Left renal cortex interstitium (tissue), 4 donors: Measurements from ENCODE around the gene SLC25A53. TPM values are rescaled to one million over a fixed set of nuclear protein-coding genes. Genes with fewer than 3 reads are reported as not detected.
"Not testable (repeated sequence)": the region's sequence is repeated elsewhere in the genome, so short reads cannot be mapped to it uniquely, and the experiment has no call there.

Experiments used
- DNase-seq, 4 donors: peaks; one replicate each; pipeline ENCODE4 v3.0.0-alpha.2; 2013; ENCODE audit warnings: low read depth in 4 of 4, low spot score in 2 of 4, missing footprints in 1 of 4
- polyA plus RNA-seq, 4 donors: library from polyadenylated mRNA; unstranded; fragments of 120-200 nt; gene quantifications; one replicate each; pipeline ENCODE4 v1.2.1, GENCODE V29; 2013; ENCODE audit not compliant: insufficient read length in 4 of 4

Gene SLC25A53
- polyA plus RNA-seq, 4 donors, result 6.1 to 16.3 (median 11.8) TPM

DNA sequence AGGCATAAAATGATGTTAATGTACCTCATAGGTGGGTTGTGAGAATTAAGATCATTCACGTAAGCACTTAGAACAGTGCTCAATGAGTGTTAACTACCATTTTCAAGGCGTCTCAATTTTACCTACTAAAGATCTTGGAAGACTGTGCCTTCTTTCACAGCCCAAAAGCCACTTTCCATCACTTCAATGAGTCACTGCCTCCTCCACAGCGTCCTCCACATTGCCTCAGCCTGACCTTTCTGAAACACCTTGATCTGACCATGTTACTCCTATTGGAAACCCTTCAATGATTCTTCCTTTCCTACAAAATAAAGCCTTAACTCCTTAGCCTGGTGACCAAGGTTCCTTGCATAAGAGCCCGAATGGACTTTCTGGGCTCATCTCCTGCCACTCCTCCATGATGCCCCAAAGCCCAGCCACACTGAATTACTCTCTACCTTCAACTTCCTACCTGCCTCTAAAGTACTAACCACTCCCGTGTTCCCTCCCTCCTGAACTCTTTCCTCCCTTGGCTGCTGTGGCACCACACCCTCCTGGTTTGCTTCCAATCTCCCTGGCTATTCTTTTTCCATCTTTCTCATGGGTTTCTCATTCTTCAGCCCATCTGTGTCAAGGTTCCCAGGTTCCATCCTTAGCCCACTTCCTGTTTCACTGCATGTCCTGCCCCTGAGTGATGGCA lies 22.1 kb downstream of the SLC25A53 start:
- DNase-seq, result no peak

DNA sequence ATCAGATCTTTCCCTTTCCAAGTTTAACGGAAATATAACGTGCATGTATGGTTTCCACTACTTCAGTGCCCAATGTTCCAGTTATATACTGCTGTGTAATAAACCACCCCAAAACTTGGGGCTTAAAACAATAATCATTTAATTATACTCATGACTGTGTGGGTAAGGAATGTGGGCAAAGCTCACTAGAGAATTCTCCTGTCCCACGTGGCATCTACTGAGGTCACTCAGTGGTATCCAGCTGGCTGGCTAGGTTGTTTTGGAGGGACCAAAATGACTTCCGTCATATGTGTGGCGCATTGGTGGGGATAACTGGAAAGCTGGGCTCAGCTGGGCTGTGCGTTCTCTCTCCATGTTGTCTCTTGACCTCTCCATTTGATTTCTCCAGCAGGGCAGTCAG lies 26.0 kb downstream of the SLC25A53 start:
- DNase-seq, result no peak

DNA sequence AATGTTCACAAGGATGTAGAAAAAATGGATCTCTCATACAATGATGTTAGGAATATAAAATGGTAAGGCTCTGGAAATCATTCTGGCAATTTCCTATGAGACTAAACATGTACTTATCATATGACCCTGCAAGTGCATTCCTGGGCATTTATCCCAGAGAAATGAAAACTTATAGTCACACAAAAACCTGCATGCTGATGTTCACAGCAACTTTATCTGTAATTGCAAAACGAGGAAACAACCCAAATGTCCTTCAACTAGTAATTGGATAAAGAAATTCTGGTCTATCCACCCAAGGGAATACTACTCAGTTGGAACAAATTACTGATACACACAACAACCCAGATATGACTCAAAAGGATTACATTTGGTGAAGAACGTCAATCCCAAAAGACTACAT lies 30.0 kb downstream of the SLC25A53 start:
- no peak for DNase-seq

DNA sequence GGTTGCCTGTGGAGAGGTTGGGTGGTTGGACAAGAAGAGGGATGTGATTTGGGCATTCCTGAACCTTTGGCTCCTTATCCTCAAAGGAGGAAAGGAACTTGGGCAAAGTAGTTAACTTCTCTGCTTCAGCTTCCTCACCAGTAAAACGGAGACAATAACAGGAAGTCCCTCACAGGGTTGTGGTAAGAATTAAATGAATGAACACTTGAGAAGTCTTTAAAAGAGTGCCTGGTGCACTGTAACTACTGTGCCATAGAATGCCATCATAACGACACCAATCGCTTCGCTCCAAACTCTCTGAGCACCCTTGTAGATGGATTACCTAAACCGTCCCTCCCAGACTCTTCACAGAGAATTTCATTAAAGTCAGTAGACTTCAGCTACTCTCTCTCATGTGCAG lies 34.0 kb downstream of the SLC25A53 start:
- DNase-seq, result no peak

DNA sequence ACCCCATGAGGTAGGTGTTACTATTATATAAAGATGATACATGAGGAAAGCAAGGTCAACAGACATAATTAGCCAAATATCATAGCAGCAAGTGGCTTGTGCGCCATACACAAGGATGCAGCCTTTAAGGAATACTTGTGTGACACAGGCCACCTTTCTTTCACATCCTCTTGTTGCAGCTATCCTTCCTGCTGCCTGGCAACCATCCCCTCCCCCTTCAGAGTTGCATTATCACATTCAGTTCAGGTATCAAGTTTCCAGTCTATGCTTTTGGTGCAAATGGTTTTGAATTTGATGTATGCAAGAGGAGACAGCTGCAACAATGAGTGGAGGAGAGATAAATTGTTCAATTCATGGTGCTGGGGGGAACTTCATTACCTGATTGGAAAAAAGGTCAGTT lies 38.0 kb downstream of the SLC25A53 start:
- no peak for DNase-seq

DNA sequence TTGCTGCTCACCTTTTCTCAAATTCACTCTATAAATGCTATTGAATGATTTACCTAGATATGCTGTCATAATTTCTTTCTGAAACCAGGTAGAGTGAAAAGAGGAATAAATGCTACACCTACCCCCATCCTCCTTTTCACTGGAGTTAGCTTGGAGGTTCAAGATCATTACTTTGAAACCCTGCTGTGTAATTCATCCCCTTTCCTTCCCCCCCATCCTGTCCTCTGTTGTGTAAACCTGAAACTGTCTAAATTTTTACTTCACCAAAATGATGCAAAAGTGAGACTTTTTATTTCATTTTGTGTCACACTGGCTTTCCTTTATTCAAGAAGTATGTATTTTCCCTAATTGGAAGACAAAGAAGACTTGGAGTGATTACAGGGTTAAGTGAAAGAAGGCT lies 39.0 kb downstream of the SLC25A53 start:
- DNase-seq, result no peak

DNA sequence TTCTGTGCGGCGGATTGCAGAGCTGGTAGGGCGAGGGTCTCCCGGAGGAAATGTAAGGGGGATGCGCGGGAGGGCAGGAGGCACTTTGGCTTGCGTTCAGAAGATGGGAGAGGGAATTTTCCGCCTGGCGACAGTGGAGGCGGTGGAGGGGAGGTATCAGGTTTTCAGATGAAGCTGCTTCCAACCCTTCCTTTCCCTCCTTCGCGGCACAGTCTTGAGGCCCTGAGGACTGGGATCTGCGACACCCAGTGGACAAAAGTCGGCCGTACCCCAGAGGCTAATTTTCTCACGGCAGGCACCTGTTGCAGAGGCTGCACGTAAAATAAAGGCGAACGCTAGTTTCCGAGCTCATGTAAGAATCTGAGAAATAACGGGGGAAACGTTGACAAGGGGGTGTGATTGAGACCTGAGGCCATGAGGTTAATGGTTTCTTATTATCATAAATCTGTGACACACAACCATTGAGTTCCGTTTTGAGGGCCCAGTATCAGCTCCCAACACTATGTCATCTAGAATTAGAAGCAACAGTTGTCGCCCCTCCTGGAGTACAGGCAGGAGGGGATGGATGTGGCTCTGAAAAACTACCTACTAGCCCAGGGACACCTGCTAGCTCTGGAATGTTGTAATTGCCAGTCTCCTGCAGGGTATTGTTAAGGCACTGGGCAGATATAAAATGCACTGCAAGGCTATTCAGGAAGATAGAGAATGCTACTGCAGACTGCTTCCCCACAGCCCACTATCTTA lies 43.4 kb downstream of the SLC25A53 start:
- peak in 1 of 4 donors; percentile 19 for DNase-seq

DNA sequence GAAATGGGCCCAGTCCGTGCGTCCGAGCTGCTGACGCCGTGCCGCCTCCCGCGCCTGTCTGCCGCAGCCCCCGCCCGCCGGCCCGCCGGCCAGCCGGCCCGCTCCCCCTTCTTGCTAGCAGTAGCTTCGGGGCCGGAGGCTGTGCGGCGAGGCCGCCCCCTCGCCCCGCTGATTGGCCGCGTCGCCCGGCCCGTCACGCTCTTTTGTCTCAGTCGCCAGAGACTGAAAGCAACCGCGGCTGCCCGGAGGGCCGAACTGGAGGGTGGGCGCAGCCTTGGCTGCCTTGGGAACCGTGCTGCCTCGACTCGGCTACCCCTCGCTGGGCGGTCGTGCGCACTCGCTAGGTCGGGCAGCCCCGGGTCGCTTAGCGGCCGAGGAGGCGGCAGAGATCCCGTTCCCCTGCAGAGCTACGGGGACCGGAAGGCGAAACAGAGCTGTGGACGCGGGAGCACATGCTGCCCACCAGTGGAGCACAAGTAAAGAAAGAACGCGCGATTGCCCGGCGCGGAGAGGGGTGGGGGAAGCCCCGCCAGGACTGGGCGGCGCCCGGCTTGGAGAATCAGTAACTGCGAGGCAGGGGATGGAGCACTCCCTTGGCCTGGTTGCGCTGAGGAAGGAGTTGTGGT lies 44.4 kb downstream of the SLC25A53 start, which contains the start of gene ZCCHC18:
Gene ZCCHC18, plus strand, starts transcription at position 198 of the 626 bp plus-strand sequence. CDS start 1,589 bp downstream, outside the sequence.
- DNase-seq, result peak in 2 of 4 donors; percentile 29 to 57

DNA sequence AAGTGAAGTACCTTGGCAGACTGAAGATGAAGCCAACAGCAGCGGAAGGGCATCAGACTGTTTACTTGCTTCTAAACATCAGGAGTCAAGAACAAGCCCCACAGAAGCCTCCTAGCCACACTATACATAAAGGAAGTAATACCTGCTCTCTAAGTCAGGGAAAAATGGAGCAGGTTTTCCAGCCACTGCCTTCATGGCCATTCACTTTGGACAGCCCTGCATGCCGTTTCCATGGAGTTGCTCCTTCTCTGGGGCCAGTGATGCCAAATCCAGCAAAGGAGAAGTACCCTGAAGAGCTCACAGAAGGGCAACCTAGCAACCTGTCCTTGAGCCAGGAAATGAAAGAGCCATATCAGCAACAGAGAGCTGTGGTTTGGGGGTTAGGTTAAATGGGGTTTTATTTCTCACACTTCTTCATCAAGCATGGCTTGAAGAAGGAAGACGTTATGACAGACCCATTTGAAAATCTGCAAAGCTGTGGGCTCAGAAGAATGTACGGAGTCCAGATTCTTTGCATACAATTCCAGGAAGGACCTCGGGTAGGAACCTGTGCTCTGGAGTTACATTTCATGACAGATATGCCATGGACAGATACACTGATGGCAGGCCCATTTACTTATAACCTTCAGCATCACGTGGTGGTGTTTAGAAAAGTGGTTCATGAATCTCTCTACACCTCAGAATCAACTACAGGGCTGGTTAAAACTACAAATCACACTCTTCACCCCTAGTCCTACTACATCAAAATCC lies 46.1 kb downstream of the SLC25A53 start:
- not testable (repeated sequence) for DNase-seq

DNA sequence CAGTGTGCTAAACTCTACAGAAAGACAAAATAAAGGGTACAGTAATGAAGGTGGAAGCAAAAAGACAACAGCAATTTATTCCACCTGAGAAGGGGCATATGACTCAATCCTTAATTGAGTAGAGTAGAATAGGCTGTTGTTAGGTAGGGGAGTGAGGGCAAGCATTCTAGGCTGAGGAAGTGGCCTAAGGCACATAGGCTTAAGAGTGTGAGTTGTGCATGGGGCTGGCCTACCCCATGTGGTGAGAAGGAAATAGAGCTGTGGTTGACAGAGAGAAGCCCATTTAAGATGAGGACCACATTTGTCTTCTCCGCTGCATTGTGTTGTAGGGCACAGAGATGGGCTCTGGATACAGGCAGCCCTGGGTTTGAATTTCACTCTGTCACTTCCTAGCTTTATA lies 47.9 kb downstream of the SLC25A53 start:
- DNase-seq, result no peak

DNA sequence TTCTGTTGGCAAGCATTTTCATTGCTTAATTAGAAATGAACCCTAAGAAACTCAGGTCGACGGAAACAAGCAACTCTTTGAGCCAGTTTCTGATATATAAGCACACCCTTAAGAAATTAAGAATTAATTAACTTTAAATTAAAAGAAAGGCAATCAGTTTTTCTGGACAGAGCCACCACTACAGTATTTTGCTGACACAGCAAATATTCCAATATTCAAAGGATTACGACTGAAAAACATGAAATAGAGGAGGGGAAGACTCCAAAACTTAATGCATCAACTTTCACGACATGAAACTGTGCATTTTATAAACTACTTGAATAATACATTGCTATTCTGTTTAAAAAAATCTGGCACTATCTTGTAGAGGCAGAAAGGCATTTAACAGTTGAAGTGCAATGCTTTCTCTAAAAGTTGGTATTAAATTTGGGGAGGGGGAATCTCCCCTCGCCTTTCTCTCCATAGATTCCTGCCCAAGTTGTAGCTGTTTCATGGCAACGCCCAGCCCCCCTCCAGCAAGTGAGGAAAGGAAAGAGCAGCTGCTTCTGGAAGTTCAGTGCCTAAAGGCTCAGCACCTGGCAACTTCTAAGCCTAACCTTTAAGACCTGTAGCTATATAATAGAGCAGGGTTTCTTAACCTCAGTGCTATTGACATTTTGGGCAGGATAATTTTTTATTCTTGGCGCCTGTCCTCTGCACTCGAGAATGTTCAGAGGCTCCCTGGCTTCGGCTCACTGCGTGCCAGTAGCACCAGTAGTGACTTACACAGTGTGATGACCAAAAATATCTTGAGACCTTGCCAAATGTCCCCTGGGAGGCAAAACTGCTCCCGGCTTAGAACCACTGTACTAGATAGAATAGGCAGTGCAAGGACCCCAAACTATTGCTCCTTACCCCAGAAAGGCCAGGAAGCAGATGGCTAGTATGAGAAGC lies 51.2 kb downstream of the SLC25A53 start:
- no peak for DNase-seq

DNA sequence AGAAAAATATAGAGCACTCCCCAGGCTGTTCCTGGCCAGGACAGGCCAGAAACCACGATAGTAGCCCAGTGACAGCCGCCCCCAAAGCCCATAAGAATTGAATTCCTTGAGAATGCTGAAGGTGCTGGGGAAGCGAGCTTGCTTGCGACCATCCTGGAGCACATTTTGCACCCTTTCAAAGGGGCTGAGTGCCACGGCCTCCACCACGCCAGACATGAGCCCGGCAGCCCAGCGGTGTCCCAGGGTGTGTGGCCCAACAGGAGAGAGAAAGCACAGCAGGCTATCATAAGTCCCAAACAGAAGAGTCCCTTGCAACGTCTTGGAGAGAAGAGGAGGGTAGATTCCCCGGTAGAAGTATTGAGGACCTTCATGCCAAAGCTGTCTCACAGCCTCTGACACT lies 52.1 kb downstream of the SLC25A53 start:
- no peak for DNase-seq

DNA sequence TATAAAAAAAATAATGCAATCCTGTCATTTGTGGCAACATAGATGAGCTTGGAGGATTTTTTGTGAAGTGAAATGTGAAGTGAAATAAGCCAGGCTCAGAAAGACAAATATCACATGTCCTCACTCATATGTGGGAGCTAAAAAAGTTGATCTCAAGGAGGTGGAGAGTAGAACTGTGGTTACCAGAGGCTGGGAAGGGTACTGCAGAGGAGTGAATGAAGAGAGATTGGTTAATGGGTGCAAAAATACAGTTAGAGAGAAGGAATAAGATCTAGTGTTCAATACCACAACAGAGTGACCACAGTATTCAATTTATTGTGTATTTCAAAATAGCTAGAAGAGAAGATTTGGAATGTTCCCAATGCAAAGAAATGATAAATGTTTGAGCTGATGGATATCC lies 57.9 kb downstream of the SLC25A53 start:
- no peak for DNase-seq

DNA sequence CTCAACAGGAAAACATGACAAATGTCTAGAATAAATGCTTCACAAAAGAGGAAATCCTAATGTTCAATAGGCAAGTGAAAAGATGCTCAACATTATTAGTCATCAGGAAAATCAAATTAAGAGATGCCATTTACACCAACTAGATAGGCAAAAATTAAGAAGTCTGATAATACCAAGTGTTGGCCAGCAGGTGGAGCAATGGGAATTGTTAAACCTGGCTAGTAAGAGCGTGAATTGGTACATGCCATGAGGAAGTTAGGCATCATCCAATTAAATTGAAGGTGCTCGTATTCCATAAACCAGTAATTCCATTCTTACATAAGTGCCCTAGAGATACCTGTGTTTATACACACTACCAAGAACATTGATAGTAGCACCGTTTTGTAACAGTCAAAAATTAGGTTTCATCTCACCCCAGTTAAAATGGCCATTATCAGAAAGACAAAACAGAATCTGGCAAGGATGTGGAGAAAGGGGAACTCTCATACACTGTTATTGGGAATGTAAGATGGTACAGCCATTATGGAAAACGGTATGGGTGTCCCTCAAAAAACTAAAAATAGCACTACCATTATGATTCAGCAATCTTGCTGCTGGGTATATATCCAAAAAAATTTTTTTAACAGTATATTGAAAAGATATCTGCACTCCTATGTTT lies 58.5 kb downstream of the SLC25A53 start:
- peak in 2 of 4 donors; percentile 6 to 23 for DNase-seq

DNA sequence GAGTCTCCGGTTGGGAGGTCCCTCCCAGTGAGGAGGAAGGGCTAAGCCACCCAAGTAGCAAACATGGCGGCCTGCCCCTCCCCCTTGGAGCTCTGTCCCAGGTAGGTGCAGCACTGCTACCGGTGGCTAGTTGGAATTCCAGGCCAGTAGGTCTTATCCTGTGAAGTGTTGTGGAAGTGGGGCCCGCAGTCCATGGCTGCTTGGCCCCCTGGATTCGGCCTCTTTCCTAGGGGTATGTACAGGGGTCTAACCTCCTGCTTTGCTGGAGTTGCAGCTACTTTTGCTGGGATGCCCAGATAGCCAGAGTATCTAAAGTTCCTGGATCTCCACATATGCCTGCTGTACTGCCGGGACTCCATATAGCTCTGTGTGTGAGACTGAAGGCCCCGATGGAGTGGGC lies 70.9 kb downstream of the SLC25A53 start:
- no peak for DNase-seq

DNA sequence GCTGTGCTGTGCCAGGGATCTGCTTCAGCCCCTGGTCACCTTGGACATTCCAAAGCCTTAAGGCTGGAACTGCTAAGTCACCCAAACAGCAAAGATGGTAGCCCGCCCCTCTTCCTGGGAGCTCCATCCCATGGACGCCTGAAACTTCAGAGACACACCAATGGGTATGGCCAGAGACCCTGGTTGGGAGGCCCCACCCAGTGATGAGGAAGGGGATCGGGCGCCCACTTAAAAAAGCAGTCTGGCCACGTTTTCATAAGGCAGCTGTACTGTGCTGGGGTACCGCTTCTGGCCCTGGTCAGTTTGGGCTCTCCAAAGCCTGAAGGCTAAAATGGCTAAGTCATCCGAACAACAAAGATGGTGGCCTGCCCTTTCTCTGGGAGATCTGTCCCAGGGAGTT lies 71.3 kb downstream of the SLC25A53 start:
- no peak for DNase-seq

DNA sequence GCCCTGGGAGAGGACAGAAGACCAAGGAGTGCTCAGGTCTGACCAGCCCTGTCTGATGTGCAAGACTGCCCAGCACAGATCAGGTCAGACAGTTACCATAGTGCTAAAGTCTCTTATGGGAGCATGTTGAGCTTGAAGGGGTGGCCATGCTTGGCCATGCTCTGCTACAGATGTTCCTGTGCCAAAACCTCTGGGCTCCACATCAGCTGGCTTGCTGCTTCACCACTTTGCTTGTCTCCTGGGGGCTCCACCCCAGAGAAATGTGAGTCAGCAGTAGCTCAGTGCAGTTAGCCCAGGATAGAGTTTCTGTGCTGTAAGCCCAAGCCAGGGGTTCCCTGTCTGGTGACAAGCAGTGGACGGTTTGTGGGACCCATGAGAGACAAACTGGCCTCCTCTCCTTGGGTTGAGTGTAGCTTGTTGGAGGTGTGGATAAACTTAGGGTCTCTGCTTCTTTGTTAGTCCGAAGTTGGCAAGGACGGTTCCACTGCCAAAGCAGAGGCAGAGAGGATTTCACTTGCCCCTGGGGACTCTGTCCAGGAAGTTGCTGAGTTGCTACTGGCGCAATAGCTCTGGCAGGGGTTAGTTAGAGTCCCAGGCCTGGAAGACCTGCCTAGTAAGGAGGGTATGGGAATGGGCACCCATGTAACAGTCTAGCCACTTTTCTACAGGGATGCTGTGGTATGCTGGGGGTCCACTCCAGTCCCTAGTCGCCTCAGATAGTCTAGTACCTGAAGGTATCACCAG lies 72.1 kb downstream of the SLC25A53 start:
- DNase-seq, result no peak

DNA sequence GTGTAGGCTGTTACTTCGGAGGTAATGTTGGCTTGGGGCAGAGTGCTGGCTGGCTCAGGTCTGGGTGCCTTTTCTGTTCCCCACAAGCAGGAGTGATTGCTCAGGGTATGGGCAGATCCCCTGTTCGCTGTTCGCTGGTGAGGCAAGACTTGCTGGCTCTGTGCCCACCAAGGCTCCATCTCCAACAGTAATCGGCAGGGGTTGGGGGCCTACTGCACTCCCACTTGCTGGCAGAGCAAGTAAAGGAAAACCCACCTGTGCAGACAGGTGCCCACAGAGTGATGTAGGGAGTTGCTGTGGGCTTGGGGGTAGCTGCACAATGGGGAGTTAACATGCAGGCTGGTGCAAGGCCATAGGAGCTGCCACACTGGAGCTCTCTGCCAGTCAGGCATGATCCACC lies 72.7 kb downstream of the SLC25A53 start:
- DNase-seq, result no peak

DNA sequence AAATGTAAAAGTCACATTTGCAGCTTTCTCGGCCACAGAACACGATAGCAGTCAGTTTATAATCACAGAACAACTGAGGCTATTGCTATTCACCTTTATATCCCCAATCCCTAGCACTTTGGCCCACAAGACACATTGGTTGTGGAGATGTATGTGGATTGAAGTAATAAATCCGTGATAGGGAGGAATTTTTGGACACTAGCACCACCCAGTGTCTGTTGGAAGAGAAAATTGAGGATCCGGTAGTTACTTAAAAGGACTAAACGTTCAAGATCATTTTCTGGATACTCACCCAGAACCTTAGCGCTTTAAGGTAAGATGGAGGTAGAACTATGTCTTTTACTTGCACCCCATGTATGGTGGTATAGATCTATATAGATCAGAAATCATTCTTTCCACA lies 79.0 kb downstream of the SLC25A53 start:
- not testable (repeated sequence) for DNase-seq
